HepG2 (cell line): Measurements from ENCODE around the gene DAD1. TPM values are rescaled to one million over a fixed set of nuclear protein-coding genes. Genes with fewer than 3 reads are reported as not detected.

Experiments used
- AKAP8 ChIP-seq: sonication (generic); formaldehyde crosslinking; IDR thresholded peaks from 2 replicates; pipeline ENCODE4 v1.5.1; 2020; ENCODE audit warnings: mild to moderate bottlenecking, missing genetic modification reagents
- ATM ChIP-seq: fragments of 450-650 bp; IDR thresholded peaks from 2 replicates; pipeline ENCODE4 v1.7.1; 2017; ENCODE audit warnings: mild to moderate bottlenecking, borderline replicate concordance
- BCL3 ChIP-seq: sonication (generic); formaldehyde crosslinking; IDR thresholded peaks from 2 replicates; pipeline ENCODE4 v1.5.1; 2020; ENCODE audit warnings: mild to moderate bottlenecking, missing genetic modification reagents, moderate library complexity
- CBX2 ChIP-seq, 2 experiments: fragments of 200-600 bp in 1 of 2; sonication (generic); formaldehyde crosslinking in 1 of 2; IDR thresholded peaks; 2 replicates each; pipeline versions ENCODE4 v1.7.0 to v1.8.1; 2018 to 2022; ENCODE audit warnings: low read depth in 2 of 2, low read length in 1 of 2, mild to moderate bottlenecking in 1 of 2, missing genetic modification reagents in 1 of 2
- ETV5 ChIP-seq: IDR thresholded peaks from 2 replicates; pipeline ENCODE4 v1.6.1; 2018; ENCODE audit warnings: missing biosample characterization, missing genetic modification reagents, inconsistent platforms, borderline replicate concordance
- ETV6 ChIP-seq: sonication (generic); formaldehyde crosslinking; conservative IDR thresholded peaks from 2 replicates; pipeline ENCODE4 v1.4.0; 2020; ENCODE audit warnings: missing genetic modification reagents
- GPN1 ChIP-seq: sonication (generic); formaldehyde crosslinking; IDR thresholded peaks from 2 replicates; pipeline ENCODE4 v1.5.1; 2020; ENCODE audit warnings: missing genetic modification reagents, borderline replicate concordance
- HDAC6 ChIP-seq: fragments of 200-600 bp; sonication (generic); IDR thresholded peaks from 2 replicates; pipeline ENCODE4 v1.7.0; 2017; ENCODE audit warnings: mild to moderate bottlenecking, antibody characterized with exemption, low read length, low read depth
- HNRNPL ChIP-seq: fragments of 200-400 bp; formaldehyde crosslinking; IDR thresholded peaks from 2 replicates; pipeline ENCODE4 v1.6.1; 2017; ENCODE audit warnings: mild to moderate bottlenecking, low read depth, low read length
- MAFF ChIP-seq: IDR thresholded peaks from 2 replicates; pipeline ENCODE4 v1.6.1; 2011; ENCODE audit warnings: low read depth, low read length, improper control_type of control experiment
- NCOA2 ChIP-seq: sonication (generic); formaldehyde crosslinking; IDR thresholded peaks from 2 replicates; pipeline ENCODE4 v1.8.0; 2022; ENCODE audit warnings: inconsistent platforms
- NR2C2 ChIP-seq: sonication (generic); formaldehyde crosslinking; IDR thresholded peaks from 2 replicates; pipeline ENCODE4 v1.4.0; 2020; ENCODE audit warnings: missing genetic modification reagents, mild to moderate bottlenecking, moderate library complexity, borderline replicate concordance
- PHF20 ChIP-seq: sonication (generic); formaldehyde crosslinking; IDR thresholded peaks from 2 replicates; pipeline ENCODE4 v1.5.0; 2020; ENCODE audit warnings: mild to moderate bottlenecking, missing genetic modification reagents
- PITX1 ChIP-seq: sonication (generic); formaldehyde crosslinking; IDR thresholded peaks from 2 replicates; pipeline ENCODE4 v1.5.1; 2020; ENCODE audit warnings: mild to moderate bottlenecking, missing genetic modification reagents
- RFXANK ChIP-seq: IDR thresholded peaks from 2 replicates; pipeline ENCODE4 v1.6.1; 2016
- SKI ChIP-seq: fragments of 450-650 bp; IDR thresholded peaks from one replicate; pipeline ENCODE4 v1.6.1; 2018; ENCODE audit warnings: mild to moderate bottlenecking; ENCODE audit not compliant: partially characterized antibody
- SUZ12 ChIP-seq: fragments of 150-350 bp; IDR thresholded peaks from 2 replicates; pipeline ENCODE4 v1.6.1; 2014; ENCODE audit warnings: low read depth, low read length
- TFAP4 ChIP-seq: sonication (generic); IDR thresholded peaks from 2 replicates; pipeline ENCODE4 v1.6.1; 2016; ENCODE audit warnings: low read depth, borderline replicate concordance
- XRCC5 ChIP-seq: fragments of 200-400 bp; formaldehyde crosslinking; optimal IDR thresholded peaks from 2 replicates; pipeline ENCODE3; 2017; ENCODE audit warnings: mild to moderate bottlenecking, low read length
- ZBTB3 ChIP-seq: sonication (generic); formaldehyde crosslinking; IDR thresholded peaks from 2 replicates; pipeline ENCODE4 v1.4.0; 2020; ENCODE audit warnings: low read depth, mild to moderate bottlenecking, moderate library complexity, missing genetic modification reagents, borderline replicate concordance
- ZBTB34 ChIP-seq: sonication (generic); formaldehyde crosslinking; IDR thresholded peaks from 2 replicates; pipeline ENCODE4 v1.8.0; 2022; ENCODE audit warnings: mild to moderate bottlenecking, missing genetic modification reagents
- ZNF143 ChIP-seq: sonication (generic); formaldehyde crosslinking; IDR thresholded peaks from 2 replicates; pipeline ENCODE4 v1.4.0; 2020; ENCODE audit warnings: missing genetic modification reagents
- ZNF432 ChIP-seq: sonication (generic); formaldehyde crosslinking; IDR thresholded peaks from 2 replicates; pipeline ENCODE4 v1.5.0; 2020; ENCODE audit warnings: missing genetic modification reagents, mild to moderate bottlenecking, borderline replicate concordance
- ZNF460 ChIP-seq: sonication (generic); formaldehyde crosslinking; IDR thresholded peaks from 2 replicates; pipeline ENCODE4 v1.5.1; 2020; ENCODE audit warnings: missing genetic modification reagents, mild to moderate bottlenecking, borderline replicate concordance
- ZNF713 ChIP-seq: sonication (generic); formaldehyde crosslinking; IDR thresholded peaks from 2 replicates; pipeline ENCODE4 v1.4.0; 2020; ENCODE audit warnings: mild to moderate bottlenecking, missing genetic modification reagents
- ZNF724P ChIP-seq: sonication (generic); formaldehyde crosslinking; IDR thresholded peaks from 2 replicates; pipeline ENCODE4 v1.8.0; 2022; ENCODE audit warnings: missing genetic modification reagents, borderline replicate concordance
- ZSCAN9 ChIP-seq: IDR thresholded peaks from 2 replicates; pipeline ENCODE4 v1.6.1; 2016; ENCODE audit warnings: borderline replicate concordance
- polyA plus RNA-seq, 8 experiments: library from polyadenylated mRNA; depleted of rRNA in 3 of 8; stranded (reverse) in 7 of 8; unstranded in 1 of 8; fragments of >200 nt; fragmentation: Illumina TruSeq in 4 of 8; extraction: Trizol in 4 of 8; gene quantifications; 2 replicates each; pipeline versions ENCODE4 v1.2.1 to v1.2.3, GENCODE V29; 2011 to 2016; ENCODE audit warnings: low read depth in 4 of 8, missing spikeins in 1 of 8, mixed read lengths in 1 of 8; ENCODE audit not compliant: insufficient read depth in 1 of 8
- total RNA-seq, 5 experiments: library from RNA; depleted of rRNA; stranded (reverse); fragments of >200 nt; fragmentation: Illumina TruSeq; extraction: Trizol; gene quantifications; 2 replicates each; pipeline ENCODE4 v1.2.3, GENCODE V29; 2016; ENCODE audit warnings: low read depth in 1 of 5

DAD1 gene
- total and polyA plus RNA-seq, 2 of the 13 experiments (the other 11 are each of a cell fraction or from before 2014, with no cell fraction given) = 558 to 626 TPM

GRCh38 chr14:22598099-22598895, 9.3 kb upstream of the DAD1 start, which contains the start of gene ABHD4 (continued):
- TF ChIP-seq ZNF432 (CRISPR knock-in tag) (no peak), BCL3 (CRISPR knock-in tag) (no peak; the same call in 1 of the 2 replicates), ZBTB3 (peak; percentile 29; the same call in 1 of the 2 replicates), SKI (no peak), HDAC6 (no peak), MAFF (no peak), ATM (no peak), NR2C2 (CRISPR knock-in tag) (peak; percentile 69), ZNF724P (CRISPR knock-in tag) (no peak; the same call in 1 of the 2 replicates), ETV5 (peak; percentile 12; the same call in 1 of the 2 replicates), PHF20 (no peak; the same call in 1 of the 2 replicates), GPN1 (CRISPR knock-in tag) (no peak), TFAP4 (peak; percentile 99), ZNF713 (CRISPR knock-in tag) (0 out of 2 replicates have a peak, but pooled peaks have one; percentile 95), PITX1 (CRISPR knock-in tag) (peak; percentile 82), ZBTB34 (peak; percentile 59; the same call in 1 of the 2 replicates), ETV6 (CRISPR knock-in tag) (0 out of 2 replicates have a peak, but pooled peaks have one; percentile 14), ZSCAN9 (peak; percentile 73), AKAP8 (peak; percentile 68; the same call in 1 of the 2 replicates), CBX2 (IDR thresholded peaks at IDR 0.05; ENCODE audit: low read depth, low read length) (no peak), CBX2 (CRISPR knock-in tag; IDR thresholded peaks at IDR 0.05; ENCODE audit: low read depth) (no peak; the same call in 1 of the 2 replicates), ZNF143 (CRISPR knock-in tag) (no peak; the same call in 1 of the 2 replicates), XRCC5 (peak; percentile 91), SUZ12 (0 out of 2 replicates have a peak, but pooled peaks have one; percentile 7), ZNF460 (no peak), HNRNPL (no peak; the same call in 1 of the 2 replicates), NCOA2 (CRISPR knock-in tag) (peak; percentile 44; the same call in 1 of the 2 replicates), RFXANK (peak; percentile 51; the same call in 1 of the 2 replicates)
